ENCODE data around the gene CADM2.

The CADM2 gene

GRCh38 chr3:85572426-85572825, 613.6 kb downstream of the CADM2 start:
- no peak for DNase-seq (ENCODE audit: low spot score)

- no peak for DNase-seq (ENCODE audit: low spot score)
Measured at GRCh38 chr3:85572978-85573377, 614.2 kb downstream of the CADM2 start.

DNA sequence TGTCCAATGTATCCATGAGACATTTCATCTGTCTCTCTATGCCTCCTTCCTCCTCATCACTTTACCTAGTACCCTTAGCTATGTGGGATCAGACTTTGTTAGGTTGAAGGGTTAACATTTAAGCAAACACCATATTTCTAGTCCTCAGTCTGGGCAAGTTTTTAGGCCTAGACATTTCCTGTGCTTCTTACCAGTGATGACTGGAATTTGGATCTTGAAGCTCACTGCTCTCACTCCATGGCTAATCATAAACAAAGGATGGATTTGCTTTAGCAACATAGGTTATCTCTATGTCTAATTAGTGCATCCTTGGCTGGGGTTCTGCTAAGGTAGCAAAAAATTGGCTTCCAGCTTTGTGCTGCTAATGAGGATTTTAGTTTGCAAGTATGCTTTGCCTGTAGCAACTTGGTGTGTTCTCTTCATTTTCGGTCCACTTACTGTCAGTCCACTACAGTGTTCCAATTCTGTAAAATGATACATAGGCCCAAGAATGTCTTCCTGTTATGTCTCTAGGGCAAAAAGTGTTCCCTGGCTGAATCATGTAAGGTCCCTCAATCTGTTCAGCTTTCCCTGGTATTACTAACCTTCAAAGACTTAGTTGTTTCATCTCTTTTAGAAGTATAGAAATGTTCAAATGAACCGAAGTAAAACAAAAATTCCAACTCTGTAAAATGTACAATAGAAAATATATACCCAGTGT, 615.4 kb downstream of the CADM2 start:
- DNase-seq (ENCODE audit: low spot score): no peak

GRCh38 chr3:85576091-85576690, 617.4 kb downstream of the CADM2 start:
- DNase-seq (ENCODE audit: low spot score): no peak

DNA sequence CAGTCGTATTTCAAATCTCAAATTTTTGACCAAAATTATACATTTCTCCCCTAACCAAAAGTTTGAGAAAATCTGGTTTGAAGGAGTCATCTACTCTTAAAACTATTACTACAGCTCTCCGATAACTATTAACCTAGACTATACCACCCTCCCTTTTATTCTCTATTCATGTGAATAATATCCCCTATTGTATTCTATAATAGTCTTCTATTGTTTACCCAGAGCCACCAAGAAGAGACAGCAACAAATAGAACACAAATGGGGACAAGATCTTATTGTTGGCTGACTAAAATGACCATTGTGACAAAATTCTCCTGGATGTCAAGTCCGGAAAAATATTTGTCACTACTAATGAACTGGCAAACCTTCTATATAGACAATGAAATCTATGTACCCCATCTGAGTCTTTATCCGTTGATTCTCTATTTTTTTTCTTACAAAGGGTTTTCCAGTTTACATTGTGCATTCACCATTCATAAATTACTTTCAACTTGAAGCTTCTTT, 618.0 kb downstream of the CADM2 start:
- no peak for DNase-seq (ENCODE audit: low spot score)

DNA sequence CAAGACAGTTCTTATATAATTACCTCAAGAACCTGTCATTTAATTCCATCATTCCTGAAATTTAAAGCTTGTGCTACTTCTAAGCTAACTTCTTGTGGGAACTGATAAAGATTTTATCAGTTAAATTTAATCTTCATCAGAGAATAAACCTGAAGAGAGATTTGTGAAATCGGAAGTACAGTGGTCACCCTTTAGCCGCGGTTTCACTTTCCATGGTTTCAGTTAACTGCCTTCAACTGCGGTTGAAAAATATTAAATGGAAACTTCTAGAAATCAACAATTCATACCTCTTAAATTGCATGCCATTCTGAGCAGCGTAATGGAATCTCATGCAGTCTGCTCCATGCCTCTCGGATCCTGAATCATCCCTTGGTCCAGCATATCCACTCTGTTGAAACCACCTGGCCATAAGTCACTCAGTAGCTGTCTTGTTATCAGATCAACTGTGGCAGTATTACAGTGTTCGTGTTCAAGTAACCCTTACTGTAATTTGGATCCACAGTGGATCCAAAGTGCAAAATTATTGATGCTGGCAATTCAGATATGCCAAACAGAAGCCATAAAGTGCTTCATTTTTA, 626.1 kb downstream of the CADM2 start:
- no peak for DNase-seq (ENCODE audit: low spot score)

DNA sequence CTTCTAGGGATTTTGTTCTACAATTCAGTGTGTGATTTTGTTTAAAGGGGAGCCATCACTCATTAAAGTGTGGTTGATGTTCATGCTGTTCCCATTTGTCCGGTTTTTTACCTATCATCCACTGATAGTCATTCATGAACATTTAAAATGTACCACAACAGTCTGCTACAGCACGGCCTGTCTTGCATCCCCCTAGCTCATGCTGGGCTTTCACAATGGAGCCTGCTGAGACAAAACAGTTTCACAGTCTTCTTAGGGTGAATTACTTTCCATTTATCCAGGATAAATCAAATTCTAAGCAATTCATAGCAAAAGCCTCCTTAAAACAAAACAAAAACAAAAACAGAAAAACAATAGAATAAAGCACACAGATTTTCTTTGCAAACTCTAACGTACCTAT, 627.2 kb downstream of the CADM2 start:
- DNase-seq (ENCODE audit: low spot score): no peak

DNA sequence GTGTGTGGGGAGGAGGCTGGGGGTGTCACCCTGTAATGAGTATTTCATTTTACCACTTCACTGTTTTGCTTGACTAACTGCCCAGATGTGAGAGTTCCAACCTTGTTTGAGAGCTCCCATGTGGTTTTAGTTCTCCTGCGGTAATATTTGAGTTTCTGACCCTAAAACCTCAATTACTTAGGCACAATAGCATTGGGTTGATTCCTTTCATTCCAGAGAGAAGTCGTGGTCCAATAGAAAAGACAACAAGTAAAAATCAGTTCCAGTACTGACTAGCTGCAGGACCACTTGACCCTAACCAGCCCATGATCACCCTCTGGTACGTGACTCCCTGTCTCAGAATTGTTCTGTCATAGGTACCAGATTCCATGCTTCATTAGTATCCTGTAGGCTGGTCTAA, 630.4 kb downstream of the CADM2 start:
- no peak for DNase-seq (ENCODE audit: low spot score)

DNA sequence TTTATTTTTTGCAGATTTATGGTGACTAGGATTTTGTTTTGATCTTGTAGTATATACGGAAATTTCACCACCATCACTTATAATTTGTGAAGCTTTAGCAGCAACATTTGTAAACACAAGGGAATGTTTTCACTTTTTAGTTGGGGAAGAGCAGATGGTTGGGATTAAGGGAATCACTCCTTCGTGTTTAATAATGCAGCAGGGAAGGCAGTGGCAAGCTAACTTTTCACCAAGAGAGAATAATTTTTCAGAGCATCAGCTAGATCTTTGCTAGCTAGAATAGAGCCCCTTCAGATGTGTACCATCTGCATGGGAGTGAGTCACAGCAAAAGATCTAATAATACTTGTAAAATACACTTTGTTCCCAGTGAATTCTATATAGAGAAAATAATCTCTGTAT, 632.7 kb downstream of the CADM2 start:
- DNase-seq (ENCODE audit: low spot score): no peak

DNA sequence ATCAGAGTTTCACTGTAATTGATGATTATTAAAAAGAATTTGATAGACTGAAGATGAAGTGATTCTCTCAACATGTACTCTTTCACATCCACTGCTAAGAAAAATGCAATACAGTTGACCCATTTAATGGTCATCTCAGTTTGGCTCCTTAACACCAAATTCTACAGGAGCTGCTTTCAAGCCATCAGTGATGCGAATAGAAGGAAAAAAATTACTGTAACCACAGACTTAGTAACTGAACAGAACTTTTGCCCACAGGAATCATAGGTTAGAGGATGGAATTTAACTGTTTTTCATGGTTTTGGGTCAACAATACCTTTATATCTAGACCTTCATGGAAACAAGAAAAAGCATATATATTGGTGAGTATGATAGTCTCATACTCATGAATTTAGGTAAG, 633.5 kb downstream of the CADM2 start:
- no peak for DNase-seq (ENCODE audit: low spot score)

GRCh38 chr3:85594676-85595075, 635.9 kb downstream of the CADM2 start:
- no peak for DNase-seq (ENCODE audit: low spot score)

- no peak for DNase-seq (ENCODE audit: low spot score)
Measured at GRCh38 chr3:85603378-85603777, 644.6 kb downstream of the CADM2 start.

DNA sequence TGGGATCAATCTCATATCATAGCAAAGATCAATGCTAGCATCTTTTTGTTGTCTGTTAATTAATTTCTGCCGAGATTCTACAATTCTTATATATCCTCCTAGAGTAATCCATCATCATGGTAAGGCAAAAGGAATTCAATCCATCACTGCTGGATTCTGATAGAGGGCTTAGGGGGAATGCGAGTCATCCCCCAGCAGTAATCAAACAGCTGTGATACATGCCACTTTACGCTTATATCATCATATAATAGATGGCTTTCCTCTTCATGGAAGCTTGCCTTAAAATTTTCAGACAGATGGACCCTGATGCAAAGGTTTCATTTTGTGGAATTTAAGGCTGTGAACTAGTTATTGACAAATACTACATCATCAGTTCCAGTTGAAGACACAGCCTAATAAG, 645.9 kb downstream of the CADM2 start:
- no peak for DNase-seq (ENCODE audit: low spot score)

- no peak for DNase-seq (ENCODE audit: low spot score)
Measured at GRCh38 chr3:85605066-85605465, 646.3 kb downstream of the CADM2 start.

- no peak for DNase-seq (ENCODE audit: low spot score)
Measured at GRCh38 chr3:85626662-85627061, 667.9 kb downstream of the CADM2 start.

DNA sequence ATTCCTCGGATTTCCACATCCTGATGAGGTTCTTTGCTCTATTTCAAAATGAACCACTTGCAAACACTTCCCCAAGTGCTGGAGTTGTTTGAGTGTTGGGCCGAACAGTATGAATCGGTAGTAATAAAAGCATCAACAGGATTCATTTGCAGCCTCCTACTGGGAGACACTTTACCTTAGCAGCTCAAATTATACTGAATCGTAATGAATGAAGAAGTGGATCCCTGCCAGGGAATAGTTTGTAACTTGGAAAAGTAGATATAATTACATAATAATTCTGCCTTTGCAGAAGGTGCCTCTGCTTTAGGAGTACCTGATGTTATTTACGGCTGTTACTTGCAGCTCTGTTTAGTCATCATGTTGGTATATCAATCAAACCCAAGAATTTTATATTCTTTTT, 669.1 kb downstream of the CADM2 start:
- DNase-seq (ENCODE audit: low spot score): no peak

DNA sequence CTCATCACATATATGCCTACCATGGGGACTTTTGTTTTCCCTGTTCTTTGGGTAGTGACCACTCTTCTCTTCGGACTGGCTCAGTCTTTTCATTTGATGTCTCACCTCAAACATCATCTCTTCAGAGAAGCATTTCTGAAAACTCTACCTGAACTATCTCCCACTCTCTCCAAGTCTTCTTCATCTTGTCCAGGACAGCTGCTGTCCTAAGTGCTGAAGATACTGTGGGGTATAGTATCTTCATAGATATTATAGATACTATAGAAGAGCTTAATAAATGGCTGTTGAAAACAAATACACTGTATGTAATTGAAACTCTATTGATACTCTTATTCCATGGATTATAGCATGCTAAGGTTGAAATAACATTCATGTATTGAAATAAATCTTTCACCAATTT, 672.3 kb downstream of the CADM2 start:
- no peak for DNase-seq (ENCODE audit: low spot score)

DNA sequence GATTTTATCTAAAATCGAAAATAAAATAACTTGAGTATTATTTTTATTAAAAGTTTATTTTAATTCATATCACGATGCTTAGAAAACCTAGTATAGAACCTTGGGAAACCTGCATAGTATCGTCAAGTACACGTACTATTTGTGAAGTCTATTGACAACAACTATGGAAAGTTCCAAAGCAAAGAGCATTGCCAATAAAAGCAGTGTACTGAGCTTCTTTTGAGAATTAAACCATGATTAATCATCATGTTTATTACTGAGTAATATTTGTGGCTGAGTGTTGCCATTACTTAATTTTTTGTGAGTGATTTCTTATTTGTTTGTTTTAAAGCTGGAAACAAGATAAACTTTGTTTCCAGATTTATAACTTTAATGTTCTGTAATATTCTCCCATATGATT, 674.1 kb downstream of the CADM2 start:
- no peak for DNase-seq (ENCODE audit: low spot score)

DNA sequence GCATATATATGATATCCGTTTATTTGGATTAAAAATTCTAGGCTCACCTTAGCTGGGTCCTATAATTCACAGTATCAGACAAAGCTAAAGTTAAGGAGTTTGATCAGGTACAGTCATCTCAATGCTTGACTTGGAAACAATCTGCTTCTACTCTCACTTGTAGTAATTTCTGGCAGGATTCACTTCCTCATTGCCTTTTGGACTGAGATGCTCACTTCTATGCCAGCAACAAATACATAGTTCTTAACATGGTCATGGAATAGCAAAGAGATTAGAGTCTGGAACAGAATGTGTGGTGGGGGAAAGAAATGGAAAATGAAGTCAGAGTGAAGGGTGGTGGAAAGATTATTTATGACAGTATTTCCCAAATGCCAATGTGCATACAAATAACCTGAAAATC, 693.6 kb downstream of the CADM2 start:
- no peak for DNase-seq (ENCODE audit: low spot score)

DNA sequence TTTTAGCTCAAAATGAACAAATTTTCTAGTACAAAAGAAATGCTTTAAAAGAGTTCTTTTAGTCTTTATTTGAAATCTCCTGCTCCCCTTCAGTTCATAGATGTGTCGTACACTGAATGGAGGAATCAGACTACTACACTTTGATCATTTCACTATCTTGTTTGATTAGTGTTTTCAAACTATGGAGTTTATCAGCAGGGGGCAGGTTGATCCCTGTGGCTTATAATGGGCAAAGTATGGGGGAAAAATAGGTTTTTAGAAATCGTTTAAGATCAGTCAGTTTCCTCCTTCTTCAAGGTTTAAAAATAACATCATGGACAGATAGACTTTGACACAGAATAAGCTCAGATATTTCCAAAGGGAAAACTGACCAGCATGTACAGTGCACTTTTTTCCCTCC, 701.7 kb downstream of the CADM2 start:
- DNase-seq (ENCODE audit: low spot score): no peak

DNA sequence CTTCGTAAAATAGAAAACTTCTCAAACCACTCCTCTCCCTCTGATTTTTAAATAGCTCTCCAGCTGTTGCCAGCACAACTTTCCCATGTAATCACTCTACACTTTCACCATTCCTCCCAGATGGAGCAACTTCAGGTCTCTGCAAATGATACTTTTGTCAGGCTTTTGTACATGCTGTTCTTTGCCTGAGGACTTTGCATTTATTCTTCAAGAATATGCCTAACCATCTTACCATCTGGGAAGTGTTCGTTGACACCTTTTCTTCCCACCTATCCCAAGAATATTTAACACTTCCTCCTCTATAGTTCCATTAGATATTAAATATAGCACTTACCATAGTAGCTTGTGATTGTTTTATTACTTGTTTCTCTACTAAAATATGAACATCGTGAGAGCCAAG, 703.7 kb downstream of the CADM2 start:
- DNase-seq (ENCODE audit: low spot score): no peak

DNA sequence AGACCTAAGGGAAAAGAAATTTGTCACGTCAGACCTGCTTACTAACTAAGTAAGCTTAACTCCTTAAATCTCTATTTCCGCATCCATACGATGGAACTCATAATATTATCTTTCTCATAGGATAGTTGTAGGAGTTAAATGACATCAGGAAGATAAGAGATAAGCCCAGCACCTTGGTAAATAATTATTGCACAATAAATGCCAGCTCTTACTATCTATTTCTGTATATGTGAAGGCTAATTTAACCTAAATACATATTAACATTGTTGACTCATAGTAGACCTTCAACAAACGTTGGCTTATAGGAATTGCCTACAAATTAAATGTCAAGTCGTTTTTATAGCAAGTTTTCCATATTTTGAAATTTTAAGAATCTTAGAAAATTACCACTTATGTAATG, 709.0 kb downstream of the CADM2 start:
- no peak for DNase-seq (ENCODE audit: low spot score)

DNA sequence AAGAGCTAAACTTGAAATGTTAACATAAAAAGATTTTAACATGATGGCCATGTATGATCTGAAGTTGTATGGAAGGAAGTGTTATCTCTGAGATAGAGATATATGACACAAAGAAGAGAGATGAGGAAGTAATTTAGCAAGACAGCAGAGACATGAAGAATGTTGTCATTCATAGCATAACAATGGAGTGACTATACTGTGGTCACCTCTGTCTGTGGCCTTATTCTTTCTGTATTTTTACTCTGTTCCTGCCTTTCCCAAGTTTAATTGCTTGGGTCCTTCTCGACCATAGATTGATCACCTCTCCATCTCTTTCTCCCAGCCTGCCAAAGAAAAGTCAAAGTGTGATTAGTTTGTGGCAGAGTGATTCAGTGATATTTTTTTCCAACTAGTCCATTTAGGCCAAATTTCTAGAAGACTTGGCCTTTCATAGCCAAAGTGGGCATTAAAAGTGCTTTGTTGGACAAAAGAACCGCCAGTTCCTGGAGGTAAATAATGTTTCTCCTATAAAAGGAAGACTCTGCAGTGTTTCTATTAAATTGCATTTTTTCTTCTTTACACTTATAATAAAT, 711.9 kb downstream of the CADM2 start:
- DNase-seq (ENCODE audit: low spot score): no peak

Data from ecto neural progenitor cell (in vitro differentiated cells).